ENCODE data around the gene GJB2.
A peak's percentile ranks its signal among the peaks of the same experiment; 100 is the strongest.

The GJB2 gene

GRCh38 chr13:20192836-20193161 lies at the start of gene GJB2:
Gene GJB2 (minus strand): TSS chr13:20192938. CDS start chr13:20189581, 3,357 bp downstream.
- DNase-seq, result no peak

- no peak for DNase-seq
These were observed 48.9 kb upstream of the GJB2 start for GRCh38 chr13:20241593-20241992.

- no peak for DNase-seq
These were observed 47.0 kb upstream of the GJB2 start for GRCh38 chr13:20239748-20240147.

- DNase-seq, result no peak
These were observed 40.0 kb upstream of the GJB2 start for GRCh38 chr13:20232556-20233277.

GRCh38 chr13:20231839-20232555 lies 39.3 kb upstream of the GJB2 start, which contains the start of gene GJB6:
Gene GJB6 (minus strand): TSS chr13:20232319. CDS start chr13:20223480, 8,839 bp downstream.
- peak; percentile 73 for DNase-seq

- DNase-seq, result peak; percentile 68
These were observed 38.4 kb upstream of the GJB2 start for GRCh38 chr13:20230913-20231838.

GRCh38 chr13:20227730-20228129 lies 35.0 kb upstream of the GJB2 start:
- no peak for DNase-seq

- DNase-seq, result no peak
These were observed 34.5 kb upstream of the GJB2 start for GRCh38 chr13:20227288-20227687.

GRCh38 chr13:20222553-20222952 lies 29.8 kb upstream of the GJB2 start:
- DNase-seq, result no peak

- no peak for DNase-seq
These were observed 29.0 kb upstream of the GJB2 start for GRCh38 chr13:20221772-20222171.

GRCh38 chr13:20219577-20219976 lies 26.8 kb upstream of the GJB2 start:
- no peak for DNase-seq

GRCh38 chr13:20217168-20217567 lies 24.4 kb upstream of the GJB2 start:
- no peak for DNase-seq

GRCh38 chr13:20209948-20210347 lies 17.2 kb upstream of the GJB2 start:
- DNase-seq, result no peak

- no peak for DNase-seq
These were observed 14.0 kb upstream of the GJB2 start for GRCh38 chr13:20206698-20207235.

GRCh38 chr13:20206065-20206697 lies 13.4 kb upstream of the GJB2 start:
- DNase-seq, result no peak

GRCh38 chr13:20198781-20199180 lies 6.0 kb upstream of the GJB2 start:
- DNase-seq, result no peak

- DNase-seq, result no peak
These were observed 4.7 kb upstream of the GJB2 start for GRCh38 chr13:20197361-20197834.

GRCh38 chr13:20195801-20196200 lies 3.1 kb upstream of the GJB2 start:
- no peak for DNase-seq

GRCh38 chr13:20193907-20194631 lies 1.3 kb upstream of the GJB2 start:
- peak; percentile 68 for DNase-seq

- DNase-seq, result peak; percentile 66
These were observed 596 bp upstream of the GJB2 start for GRCh38 chr13:20193162-20193906.

All from activated CD8-positive, alpha-beta memory T cell treated with anti-CD3 and anti-CD28 coated beads for 24 hours (primary cell).